ENCODE measurements around the gene PGAP6. TPM values are rescaled to one million over a fixed set of nuclear protein-coding genes. Genes with fewer than 3 reads are reported as not detected.

Gene PGAP6
- total and polyA plus RNA-seq, 2 of the 13 experiments (the other 11 are each of a cell fraction or from before 2014, with no cell fraction given): 52.7 to 136 TPM

- TF ChIP-seq SAP130 (CRISPR knock-in tag; IDR thresholded peaks at IDR 0.05; ENCODE audit: low read depth): peak; percentile 72
- no peak for TF ChIP-seq ZUFSP (CRISPR knock-in tag; IDR thresholded peaks at IDR 0.05; ENCODE audit: borderline replicate concordance)
- TF ChIP-seq MTF2 (CRISPR knock-in tag; IDR thresholded peaks at IDR 0.05; ENCODE audit: borderline replicate concordance): no peak
- no peak for TF ChIP-seq NFE2 (CRISPR knock-in tag; IDR thresholded peaks at IDR 0.05)
- TF ChIP-seq FOXO1 (CRISPR knock-in tag; IDR thresholded peaks at IDR 0.05): no peak
- peak; percentile 81 for TF ChIP-seq ZBTB7B (CRISPR knock-in tag; IDR thresholded peaks at IDR 0.05)
- TF ChIP-seq TARDBP (CRISPR knock-in tag; IDR thresholded peaks at IDR 0.05): peak; percentile 24; the same call in 1 of the 2 replicates
- TF ChIP-seq AHDC1 (CRISPR knock-in tag; IDR thresholded peaks at IDR 0.05; ENCODE audit: borderline replicate concordance): no peak
- 0 out of 2 replicates have a peak, but pooled peaks have one; percentile 42 for TF ChIP-seq ARNT2 (CRISPR knock-in tag; IDR thresholded peaks at IDR 0.05; ENCODE audit: low read depth)
- TF ChIP-seq TFAP4 (IDR thresholded peaks at IDR 0.05; ENCODE audit: borderline replicate concordance, low read depth): peak; percentile 25; the same call in 1 of the 2 replicates
- TF ChIP-seq PRDM4 (CRISPR knock-in tag; IDR thresholded peaks at IDR 0.05; ENCODE audit: borderline replicate concordance): no peak
- no peak for TF ChIP-seq MLX (CRISPR knock-in tag; IDR thresholded peaks at IDR 0.05)
- peak in 1 of 2 experiments; percentile 53; a peak in 2 of 4 replicates for TF ChIP-seq POLR2A (IDR thresholded peaks at IDR 0.05; ENCODE audit: insufficient read depth in 1 of 2, low read depth in 2 of 2, low read length in 2 of 2)
- TF ChIP-seq DMTF1 (CRISPR knock-in tag; IDR thresholded peaks at IDR 0.05): no peak
- TF ChIP-seq SMAD9 (CRISPR knock-in tag; IDR thresholded peaks at IDR 0.05): no peak
- TF ChIP-seq ZNF337 (CRISPR knock-in tag; IDR thresholded peaks at IDR 0.05; ENCODE audit: borderline replicate concordance, low read depth): 0 out of 2 replicates have a peak, but pooled peaks have one; percentile 73
- no peak for TF ChIP-seq ZNF207 (IDR thresholded peaks at IDR 0.05; ENCODE audit: borderline replicate concordance)
Observed at GRCh38 chr16:370443-370842, 11.3 kb downstream of the PGAP6 start, which contains the start of gene MRPL28 (continued).
